Mucosa of gallbladder (tissue), 1 donor: ENCODE data around the gene RAB4B. TPM values are rescaled to one million over a fixed set of nuclear protein-coding genes. Genes with fewer than 3 reads are reported as not detected.

Experiments
- total RNA-seq: library from RNA; stranded (reverse); gene quantifications from one replicate; pipeline ENCODE4 v1.2.1, GENCODE V29; 2021
- donor health status: DM: no; HTN: no; CAD: no.

Gene RAB4B
- total RNA-seq, 1 donor from 2014 or later, result 54.4 TPM

Other genes starting within 250 kb of the RAB4B start
- gene SHKBP1, start 201.4 kb upstream of the RAB4B start, total RNA-seq, result 80.9 TPM
- gene LTBP4, start 176.9 kb upstream of the RAB4B start, total RNA-seq, result 225 TPM
- gene NUMBL, start 87.6 kb upstream of the RAB4B start, total RNA-seq, result 52.9 TPM
- gene COQ8B, start 61.4 kb upstream of the RAB4B start, total RNA-seq, result 76.4 TPM
- gene ITPKC, start 61.1 kb upstream of the RAB4B start, total RNA-seq, result 21.4 TPM
- 11.6 TPM for gene ACTMAP, start 27.8 kb upstream of the RAB4B start, total RNA-seq
- gene SNRPA, start 27.0 kb upstream of the RAB4B start, total RNA-seq, result 58.1 TPM
- gene MIA, start 2.7 kb upstream of the RAB4B start, total RNA-seq, result 4.5 TPM
- gene EGLN2, start 20.9 kb downstream of the RAB4B start, total RNA-seq, result 114 TPM
- 1.9 TPM for gene CYP2A6, start 72.2 kb downstream of the RAB4B start, total RNA-seq
- 0.72 TPM for gene CYP2A7, start 104.0 kb downstream of the RAB4B start, total RNA-seq
- gene CYP2B6, start 213.0 kb downstream of the RAB4B start, total RNA-seq, result 16.4 TPM